Endodermal cell (in vitro differentiated cells): ENCODE measurements around the gene SUPT3H. TPM values are rescaled to one million over a fixed set of nuclear protein-coding genes. Genes with fewer than 3 reads are reported as not detected.
"Not testable (repeated sequence)": the region's sequence is repeated elsewhere in the genome, so short reads cannot be mapped to it uniquely, and the experiment has no call there.

ENCODE experiments used
- DNase-seq: peaks from one replicate; pipeline ENCODE4 v3.0.0-alpha.2; 2017
- H3K27ac ChIP-seq: 2 replicates; pipeline ENCODE4 v1.5.1; 2013; ENCODE audit warnings: mild to moderate bottlenecking, low read depth, low read length, moderate library complexity
- H3K27me3 ChIP-seq: 2 replicates; pipeline ENCODE4 v1.6.1; 2013; ENCODE audit warnings: mild to moderate bottlenecking, low read length, moderate library complexity; ENCODE audit not compliant: insufficient read depth, control insufficient read depth, poor library complexity, severe bottlenecking
- H3K36me3 ChIP-seq: 2 replicates; pipeline ENCODE4 v1.7.0; 2013; ENCODE audit warnings: mild to moderate bottlenecking, low read length, moderate library complexity; ENCODE audit not compliant: control insufficient read depth, insufficient read depth
- H3K4me1 ChIP-seq: one replicate; pipeline ENCODE4 v1.7.0; 2013; ENCODE audit warnings: low read length; ENCODE audit not compliant: control insufficient read depth, insufficient read depth
- H3K4me3 ChIP-seq: 2 replicates; pipeline ENCODE4 v1.5.1; 2013; ENCODE audit warnings: mild to moderate bottlenecking, low read length, moderate library complexity
- H3K9ac ChIP-seq: 2 replicates; pipeline ENCODE4 v1.6.1; 2013; ENCODE audit warnings: mild to moderate bottlenecking, low read length, moderate library complexity; ENCODE audit not compliant: poor library complexity, severe bottlenecking; ENCODE audit errors: extremely low read depth
- H3K9me3 ChIP-seq: 2 replicates; pipeline ENCODE4 v1.6.1; 2013; ENCODE audit warnings: mild to moderate bottlenecking, low read length, moderate library complexity; ENCODE audit not compliant: control insufficient read depth
- H3K27ac Mint-ChIP-seq: 2 replicates; pipeline ENCODE4 v1.8.0; 2020; ENCODE audit warnings: mixed read lengths
- H3K27me3 Mint-ChIP-seq: 2 replicates; pipeline ENCODE4 v1.8.0; 2021; ENCODE audit warnings: mild to moderate bottlenecking, mixed read lengths; ENCODE audit not compliant: insufficient read depth
- H3K36me3 Mint-ChIP-seq: 2 replicates; pipeline ENCODE4 v1.8.0; 2020; ENCODE audit warnings: low read depth, mixed read lengths
- H3K4me1 Mint-ChIP-seq: 2 replicates; pipeline ENCODE4 v1.8.0; 2020; ENCODE audit warnings: mixed read lengths
- H3K4me3 Mint-ChIP-seq: 2 replicates; pipeline ENCODE4 v1.8.0; 2020; ENCODE audit warnings: mild to moderate bottlenecking, moderate library complexity, mixed read lengths
- H3K9me3 Mint-ChIP-seq: 2 replicates; pipeline ENCODE4 v1.8.0; 2020; ENCODE audit warnings: mild to moderate bottlenecking, mixed read lengths
- CTCF ChIP-seq: fragments of 200-600 bp; sonication (generic); conservative IDR thresholded peaks from 2 replicates; pipeline ENCODE4 v1.5.0; 2021; ENCODE audit warnings: antibody characterized with exemption, mild to moderate bottlenecking
- WGBS, 2 experiments: methylation state at CpG; one replicate each; pipeline versions ENCODE4 v1.1.5 to v1.1.7; 2013; ENCODE audit warnings: missing lambda C conversion rate in 2 of 2, mixed read lengths in 1 of 2; ENCODE audit not compliant: insufficient coverage in 1 of 2, insufficient read length in 1 of 2; 5-methylcytosine and 5-hydroxymethylcytosine counted together
- total RNA-seq, 2 donors: library from RNA; stranded (reverse); fragmentation: NEBNext Ultra II Directional in 1 of 2; extraction: Animal tissue kit (Norgen Biotek cat#: 25700) in 1 of 2; gene quantifications; 2 replicates in 1 of 2; 3 replicates in 1 of 2; pipeline ENCODE4 v1.2.1, GENCODE V29; 2021

The SUPT3H gene
- total RNA-seq, 2 donors from 2014 or later = 32.4 to 34.7 TPM

- Mint-ChIP-seq H3K36me3 (peaks cover 2% of the 10 kb centered on the region), H3K9me3 (peaks cover 7% of the 10 kb centered on the region), H3K4me3 (no peak overlapping the region), H3K27ac (no peak overlapping the region), H3K4me1 (peaks cover 19% of the 10 kb centered on the region), H3K27me3 (no peaks in the 10 kb centered on the region)
- Histone ChIP-seq H3K9me3 (no peaks in the 10 kb centered on the region), H3K9ac (no peak overlapping the region), H3K27ac (no peak overlapping the region), H3K4me1 (no peaks in the 10 kb centered on the region), H3K27me3 (no peaks in the 10 kb centered on the region), H3K4me3 (no peak overlapping the region), H3K36me3 (no peaks in the 10 kb centered on the region)
- no peak for TF ChIP-seq CTCF
- DNase-seq = no peak
- WGBS, 2 experiments = 87 to 88% methylated on average over 4 of the region's 4 CpGs
These were observed 192.8 kb downstream of the SUPT3H start for GRCh38 chr6:45184937-45185336.

GRCh38 chr6:45184040-45184439, 193.7 kb downstream of the SUPT3H start:
- WGBS, 2 experiments = 94% methylated on average over 2 of the region's 4 CpGs; no CpG with 5 or more reads in 1 of the 2 experiments
- DNase-seq = no peak
- Mint-ChIP-seq H3K4me3 (no peak overlapping the region), H3K4me1 (peaks cover 19% of the 10 kb centered on the region), H3K36me3 (peaks cover 2% of the 10 kb centered on the region), H3K9me3 (peaks cover 15% of the 10 kb centered on the region), H3K27ac (no peak overlapping the region), H3K27me3 (no peaks in the 10 kb centered on the region)
- Histone ChIP-seq H3K4me3 (no peak overlapping the region), H3K36me3 (no peaks in the 10 kb centered on the region), H3K9ac (no peak overlapping the region), H3K4me1 (no peaks in the 10 kb centered on the region), H3K9me3 (no peaks in the 10 kb centered on the region), H3K27me3 (no peaks in the 10 kb centered on the region), H3K27ac (no peak overlapping the region)
- no peak for TF ChIP-seq CTCF

DNA sequence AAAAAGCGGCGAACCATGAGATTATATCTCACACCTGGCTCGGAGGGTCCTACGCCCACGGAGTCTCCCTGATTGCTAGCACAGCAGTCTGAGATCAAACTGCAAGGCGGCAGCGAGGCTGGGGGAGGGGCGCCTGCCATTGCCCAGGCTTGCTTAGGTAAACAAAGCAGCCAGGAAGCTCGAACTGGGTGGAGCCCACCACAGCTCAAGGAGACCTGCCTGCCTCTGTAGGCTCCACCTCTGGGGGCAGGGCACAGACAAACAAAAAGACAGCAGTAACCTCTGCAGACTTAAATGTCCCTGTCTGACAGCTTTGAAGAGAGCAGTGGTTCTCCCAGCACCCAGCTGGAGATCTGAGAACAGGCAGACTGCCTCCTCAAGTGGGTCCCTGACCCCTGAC, 201.4 kb downstream of the SUPT3H start:
- Mint-ChIP-seq H3K4me1 (peaks cover 12% of the 10 kb centered on the region), H3K9me3 (peaks cover 30% of the 10 kb centered on the region), H3K4me3 (peak overlapping the region; percentile 39)
- not testable (repeated sequence) for H3K36me3 ChIP-seq, H3K9ac ChIP-seq, H3K27ac ChIP-seq, H3K27me3 ChIP-seq, H3K4me3 ChIP-seq, H3K9me3 ChIP-seq, H3K27ac Mint-ChIP-seq, H3K36me3 Mint-ChIP-seq, DNase-seq, H3K4me1 ChIP-seq, H3K27me3 Mint-ChIP-seq
- no CpG with 5 or more reads among the region's 9 CpGs for WGBS, 2 experiments

- no peaks in the 10 kb centered on the region for H3K27me3 ChIP-seq
- H3K9ac ChIP-seq = no peak overlapping the region
- 67 to 96% methylated on average over 3 to 7 of the region's 7 CpGs for WGBS, 2 experiments
- H3K4me3 ChIP-seq = no peak overlapping the region
- DNase-seq = no peak
- TF ChIP-seq CTCF = no peak
- H3K9me3 ChIP-seq = no peaks in the 10 kb centered on the region
- Mint-ChIP-seq H3K4me1 (peaks cover 20% of the 10 kb centered on the region), H3K36me3 (peaks cover 7% of the 10 kb centered on the region), H3K27ac (peak overlapping the region; percentile 32), H3K4me3 (no peak overlapping the region), H3K9me3 (peaks cover 30% of the 10 kb centered on the region), H3K27me3 (no peaks in the 10 kb centered on the region)
- no peak overlapping the region for H3K27ac ChIP-seq
- peaks cover 4% of the 10 kb centered on the region for H3K4me1 ChIP-seq
- H3K36me3 ChIP-seq = no peaks in the 10 kb centered on the region
These were observed 202.5 kb downstream of the SUPT3H start for GRCh38 chr6:45175272-45175671.
